Activated CD4-positive, alpha-beta T cell treated with anti-CD3 and anti-CD28 coated beads for 36 hours (primary cell): ENCODE results near the gene LILRB3. TPM values are rescaled to one million over a fixed set of nuclear protein-coding genes. Genes with fewer than 3 reads are reported as not detected.
A peak's percentile ranks its signal among the peaks of the same experiment; 100 is the strongest.
"Not testable (repeated sequence)": the region's sequence is repeated elsewhere in the genome, so short reads cannot be mapped to it uniquely, and the experiment has no call there.

Experiments
- ATAC-seq: fragments of 200-7000 bp; cut with Tn5 transposase; one replicate; pipeline ENCODE4 v1.10.0; 2021; ENCODE audit warnings: mild to moderate bottlenecking, moderate library complexity
- CTCF ChIA-PET: fragments of 350-600 bp; sonication (Branson Sonifier 250); formaldehyde crosslinking; loops from one replicate; lab custom pipeline; 2021; ENCODE audit warnings: antibody characterized with exemption; lab: Charles Lee
- POLR2A ChIA-PET: fragments of 350-600 bp; sonication (Branson Sonifier 250); formaldehyde crosslinking; loops from one replicate; lab custom pipeline; 2021; ENCODE audit warnings: antibody characterized with exemption, inconsistent platforms; lab: Charles Lee
- DNase-seq: peaks from one replicate; pipeline ENCODE4 v3.0.0-alpha.2; 2020
- H3K27ac Mint-ChIP-seq: one replicate; pipeline ENCODE4 v1.8.0; 2021; ENCODE audit warnings: mixed read lengths
- H3K27me3 Mint-ChIP-seq: one replicate; pipeline ENCODE4 v1.8.0; 2021; ENCODE audit warnings: mixed read lengths
- H3K36me3 Mint-ChIP-seq: one replicate; pipeline ENCODE4 v1.8.0; 2021; ENCODE audit warnings: low read depth, mixed read lengths
- H3K4me1 Mint-ChIP-seq: one replicate; pipeline ENCODE4 v1.8.0; 2021; ENCODE audit warnings: mixed read lengths
- H3K4me3 Mint-ChIP-seq: one replicate; pipeline ENCODE4 v1.8.0; 2021; ENCODE audit warnings: mild to moderate bottlenecking, moderate library complexity, mixed read lengths
- H3K9me3 Mint-ChIP-seq: one replicate; pipeline ENCODE4 v1.8.0; 2021; ENCODE audit warnings: low read depth, mixed read lengths
- intact Hi-C, 2 experiments: fragments of 100-400 bp; cut with DNase I in 1 of 2; cut with micrococcal nuclease in 1 of 2; formaldehyde crosslinking; loops; one replicate each; pipeline versions ENCODE4 v1.14.2 to v1.15.1; 2022 to 2024; cut with DNase I, micrococcal nuclease
- total RNA-seq, 2 experiments: library from RNA; stranded (reverse); gene quantifications; one replicate each; pipeline ENCODE4 v1.2.3, GENCODE V29; 2021

The LILRB3 gene
- total RNA-seq: not detected

DNA sequence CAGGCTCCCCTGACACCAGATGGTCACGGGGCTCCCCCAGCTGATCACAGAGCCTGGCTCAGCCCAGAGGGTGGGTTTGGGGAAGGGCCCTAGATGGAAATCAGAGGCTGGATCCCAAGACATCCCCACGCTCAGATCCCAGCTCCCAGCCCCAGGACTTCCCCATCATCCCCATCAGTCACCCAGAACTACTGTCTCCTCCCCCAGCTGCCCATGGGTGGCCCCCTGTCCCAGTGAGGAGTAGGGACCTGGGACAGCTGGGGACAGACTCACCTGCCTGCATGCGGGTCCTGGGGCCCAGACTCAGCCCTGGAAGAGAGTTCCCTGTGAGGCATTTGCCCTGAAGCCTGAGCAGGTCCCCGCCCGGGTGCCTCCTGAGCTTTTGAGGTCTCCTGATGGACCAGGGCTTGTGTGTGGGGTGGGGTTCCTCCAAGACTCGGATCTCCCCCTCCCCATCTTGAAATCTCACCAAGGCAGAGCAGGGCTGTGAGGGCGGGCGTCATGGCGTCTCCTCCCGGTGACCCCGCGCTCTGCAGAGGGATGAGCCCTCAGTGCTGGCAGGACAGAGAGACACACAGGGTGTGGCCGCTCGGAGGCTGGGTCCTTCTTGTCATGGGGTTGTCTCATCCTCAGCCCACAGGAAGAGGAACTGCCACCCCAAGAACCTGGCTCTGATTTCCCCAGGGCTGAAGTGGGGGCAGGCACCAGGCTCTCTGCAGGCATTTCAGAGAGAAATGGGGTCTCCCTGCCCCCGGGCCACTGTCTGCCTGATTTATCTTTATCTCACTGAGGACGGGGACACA is at the start of gene LILRB3:
Gene LILRB3 (minus strand): TSS at position 534 of the 803 bp plus-strand sequence. CDS start 31 bp downstream, at position 503.
- H3K36me3 Mint-ChIP-seq, H3K4me1 Mint-ChIP-seq, H3K27me3 Mint-ChIP-seq, H3K27ac Mint-ChIP-seq, CTCF ChIA-PET, H3K4me3 Mint-ChIP-seq, POLR2A ChIA-PET, DNase-seq, H3K9me3 Mint-ChIP-seq: not testable (repeated sequence)
- ATAC-seq: peak; percentile 26
- intact Hi-C loops: loop anchor here (2.0 kb wide), 2 partner anchors 16 to 22 kb away; no protein-coding TSS in a partner anchor

- H3K27me3 Mint-ChIP-seq: peaks cover 26% of the 10 kb centered on the region
- H3K4me1 Mint-ChIP-seq, H3K27ac Mint-ChIP-seq, ATAC-seq, CTCF ChIA-PET, DNase-seq, H3K4me3 Mint-ChIP-seq, POLR2A ChIA-PET, H3K36me3 Mint-ChIP-seq, H3K9me3 Mint-ChIP-seq, intact Hi-C loops: not testable (repeated sequence)
These were observed 49.4 kb upstream of the LILRB3 start for GRCh38 chr19:54272181-54272580.

DNA sequence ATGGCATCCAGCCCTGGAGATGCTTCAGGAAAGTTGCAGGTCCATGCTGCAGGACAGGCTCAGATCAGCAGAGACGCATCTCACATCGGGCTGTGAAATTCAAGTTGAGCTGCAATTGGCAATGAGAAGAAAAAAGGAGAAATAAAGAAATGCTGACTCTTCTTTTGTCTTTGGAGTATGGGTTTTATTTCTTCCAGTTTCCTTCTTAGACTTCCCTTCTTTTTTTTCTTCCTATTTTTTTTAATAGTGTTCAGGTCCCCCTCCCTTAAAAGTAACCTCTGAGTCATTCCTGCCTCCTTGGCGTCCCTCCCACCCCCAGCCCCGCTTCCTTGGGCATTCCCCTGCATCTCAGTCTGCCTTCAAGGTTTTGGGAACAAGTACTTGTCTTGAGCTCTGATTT is 48.8 kb upstream of the LILRB3 start:
- H3K9me3 Mint-ChIP-seq, H3K4me1 Mint-ChIP-seq, POLR2A ChIA-PET, ATAC-seq, intact Hi-C loops, H3K4me3 Mint-ChIP-seq, H3K27ac Mint-ChIP-seq, DNase-seq, H3K36me3 Mint-ChIP-seq: not testable (repeated sequence)
- CTCF ChIA-PET: interaction anchor here (0.6 kb wide), 1 partner anchor 485 kb away, joined by 3 read pairs; no protein-coding TSS in a partner anchor
- peaks cover 28% of the 10 kb centered on the region for H3K27me3 Mint-ChIP-seq

DNA sequence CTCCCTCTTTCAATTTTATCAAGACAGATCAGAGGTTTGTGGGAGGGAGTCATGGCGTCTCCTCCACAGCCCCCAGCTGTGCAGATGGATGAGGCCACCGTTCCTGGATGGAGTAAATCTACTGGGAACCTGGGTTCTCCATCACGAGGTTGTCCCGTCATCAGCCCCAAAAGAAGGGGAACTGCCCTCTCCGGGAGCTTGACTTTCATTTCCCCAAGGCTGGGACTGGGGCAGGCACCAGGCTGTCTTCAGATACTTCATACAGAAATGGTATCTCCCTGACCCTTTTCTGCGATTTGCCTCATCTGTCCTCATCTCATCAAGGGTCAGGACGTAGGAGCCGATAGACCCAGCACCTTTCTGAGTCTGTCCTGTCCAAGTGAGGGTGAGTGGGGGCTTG is 48.3 kb upstream of the LILRB3 start:
- intact Hi-C loops: no loop called here
- POLR2A ChIA-PET: no interaction called here
- DNase-seq (no peak), ATAC-seq (no peak)
- peaks cover 26% of the 10 kb centered on the region for H3K27me3 Mint-ChIP-seq
- no peaks in the 10 kb centered on the region for H3K36me3 Mint-ChIP-seq
- no peak overlapping the region for H3K27ac Mint-ChIP-seq
- no peaks in the 10 kb centered on the region for H3K9me3 Mint-ChIP-seq
- H3K4me1 Mint-ChIP-seq: peaks cover 8% of the 10 kb centered on the region
- CTCF ChIA-PET: interaction anchor here (0.6 kb wide), 1 partner anchor 484 kb away, joined by 3 read pairs; no protein-coding TSS in a partner anchor
- H3K4me3 Mint-ChIP-seq: no peak overlapping the region

GRCh38 chr19:54268936-54269335 is 46.1 kb upstream of the LILRB3 start:
- Mint-ChIP-seq H3K4me3 (no peak overlapping the region), H3K36me3 (no peaks in the 10 kb centered on the region), H3K27ac (no peak overlapping the region), H3K4me1 (peaks cover 1% of the 10 kb centered on the region), H3K9me3 (no peaks in the 10 kb centered on the region), H3K27me3 (peaks cover 31% of the 10 kb centered on the region)
- ChIA-PET CTCF (interaction anchor here (1.0 to 5.2 kb wide), 3 partner anchors 37 to 169 kb away, joined by 3 to 32 read pairs (median 7); no protein-coding TSS in a partner anchor), POLR2A (no interaction called here)
- no peak for DNase-seq
- no peak for ATAC-seq
- intact Hi-C loops: no loop called here

- H3K36me3 Mint-ChIP-seq: no peaks in the 10 kb centered on the region
- no peak overlapping the region for H3K27ac Mint-ChIP-seq
- CTCF ChIA-PET: interaction anchor here (0.6 to 5.2 kb wide), 19 partner anchors 9 to 174 kb away, joined by 3 to 32 read pairs (median 5); partner anchors contain the start of genes CNOT3 and LILRB5
- POLR2A ChIA-PET: no interaction called here
- ATAC-seq: peak; percentile 74
- H3K27me3 Mint-ChIP-seq: peaks cover 24% of the 10 kb centered on the region
- H3K9me3 Mint-ChIP-seq: no peaks in the 10 kb centered on the region
- H3K4me3 Mint-ChIP-seq: no peak overlapping the region
- no peaks in the 10 kb centered on the region for H3K4me1 Mint-ChIP-seq
- peak; percentile 88 for DNase-seq
- intact Hi-C loops: loop anchor here in 1 of 2 experiments (1.0 kb wide), 1 partner anchor 98 kb away; no protein-coding TSS in a partner anchor
These were observed 43.3 kb upstream of the LILRB3 start for GRCh38 chr19:54266133-54266532.

DNA sequence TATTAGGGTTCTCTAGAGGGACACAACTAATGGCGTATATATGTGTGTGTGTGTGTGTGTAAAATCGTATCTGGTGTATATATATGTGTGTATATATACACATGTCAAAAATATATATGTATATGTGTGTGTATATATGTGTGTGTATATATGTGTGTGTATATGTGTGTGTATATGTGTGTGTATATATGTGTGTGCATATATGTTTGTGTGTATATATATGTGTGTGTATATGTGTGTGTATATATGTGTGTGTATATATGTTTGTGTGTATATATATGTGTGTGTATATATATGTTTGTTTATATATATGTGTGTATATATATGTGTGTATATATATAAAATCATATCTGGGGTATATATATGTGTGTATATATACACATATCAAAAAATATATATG is 39.7 kb upstream of the LILRB3 start:
- H3K27ac Mint-ChIP-seq: no peak overlapping the region
- DNase-seq (no peak), ATAC-seq (no peak)
- ChIA-PET CTCF (no interaction called here), POLR2A (no interaction called here)
- intact Hi-C loops: no loop called here
- H3K27me3 Mint-ChIP-seq: peaks cover 13% of the 10 kb centered on the region
- H3K4me3 Mint-ChIP-seq: no peak overlapping the region
- no peaks in the 10 kb centered on the region for H3K36me3 Mint-ChIP-seq
- H3K9me3 Mint-ChIP-seq: no peaks in the 10 kb centered on the region
- H3K4me1 Mint-ChIP-seq: no peaks in the 10 kb centered on the region

DNA sequence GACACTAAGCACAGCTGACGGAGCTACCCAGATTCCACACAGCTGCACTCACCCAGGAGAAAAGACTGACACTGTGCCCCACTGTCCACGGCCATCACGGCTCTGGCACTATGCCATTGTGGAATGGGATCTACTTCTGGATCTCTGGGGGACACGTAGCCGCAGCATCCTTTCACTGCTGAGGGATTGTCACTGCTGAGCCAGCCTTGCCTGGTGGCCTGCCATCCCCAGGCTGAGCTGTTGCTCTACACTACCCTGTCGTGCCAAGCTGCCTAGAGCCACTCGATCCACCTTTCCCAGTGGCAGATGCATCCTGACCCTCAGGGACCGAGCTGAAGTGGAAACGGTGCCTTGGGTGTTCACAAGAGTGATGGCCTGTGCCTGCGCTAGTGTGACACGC is 39.3 kb upstream of the LILRB3 start:
- Mint-ChIP-seq H3K4me1 (no peaks in the 10 kb centered on the region), H3K27me3 (peaks cover 13% of the 10 kb centered on the region), H3K9me3 (no peaks in the 10 kb centered on the region), H3K36me3 (no peaks in the 10 kb centered on the region), H3K27ac (no peak overlapping the region), H3K4me3 (no peak overlapping the region)
- ATAC-seq: no peak
- intact Hi-C loops: no loop called here
- CTCF ChIA-PET: no interaction called here
- no peak for DNase-seq
- POLR2A ChIA-PET: no interaction called here

DNA sequence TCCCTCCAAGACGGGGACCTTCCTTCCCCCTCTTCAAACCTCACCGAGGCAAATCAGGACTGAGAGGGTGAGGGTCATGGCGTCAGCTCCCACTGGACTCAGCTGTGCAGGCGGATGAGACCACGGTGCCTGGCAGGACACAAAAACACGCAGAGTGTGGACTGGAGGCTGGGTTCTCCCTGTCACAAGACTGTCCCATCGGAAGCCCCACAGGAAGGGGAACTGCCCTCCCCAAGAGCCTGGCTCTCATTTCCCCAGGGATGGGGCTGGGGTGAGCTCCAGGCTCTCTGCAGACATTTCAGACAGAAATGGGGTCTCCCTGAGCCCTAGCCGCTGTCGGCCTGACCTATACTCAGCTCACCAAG is 34.3 kb upstream of the LILRB3 start, which contains the start of gene LILRB5:
Gene LILRB5 (minus strand): TSS at position 158 of the 365 bp plus-strand sequence. CDS start 80 bp downstream, at position 78.
- Mint-ChIP-seq H3K36me3 (no peaks in the 10 kb centered on the region), H3K27ac (no peak within 1 kb of the TSS), H3K9me3 (no peaks in the 10 kb centered on the region), H3K4me1 (no peaks in the 10 kb centered on the region), H3K27me3 (peaks cover 7% of the 10 kb centered on the region), H3K4me3 (no peak within 1 kb of the TSS)
- ATAC-seq: no peak
- DNase-seq: no peak
- intact Hi-C loops: no loop called here
- ChIA-PET POLR2A (no interaction called here), CTCF (interaction anchor here (2.6 kb wide), 1 partner anchor 10 kb away, joined by 27 read pairs; no protein-coding TSS in a partner anchor)

DNA sequence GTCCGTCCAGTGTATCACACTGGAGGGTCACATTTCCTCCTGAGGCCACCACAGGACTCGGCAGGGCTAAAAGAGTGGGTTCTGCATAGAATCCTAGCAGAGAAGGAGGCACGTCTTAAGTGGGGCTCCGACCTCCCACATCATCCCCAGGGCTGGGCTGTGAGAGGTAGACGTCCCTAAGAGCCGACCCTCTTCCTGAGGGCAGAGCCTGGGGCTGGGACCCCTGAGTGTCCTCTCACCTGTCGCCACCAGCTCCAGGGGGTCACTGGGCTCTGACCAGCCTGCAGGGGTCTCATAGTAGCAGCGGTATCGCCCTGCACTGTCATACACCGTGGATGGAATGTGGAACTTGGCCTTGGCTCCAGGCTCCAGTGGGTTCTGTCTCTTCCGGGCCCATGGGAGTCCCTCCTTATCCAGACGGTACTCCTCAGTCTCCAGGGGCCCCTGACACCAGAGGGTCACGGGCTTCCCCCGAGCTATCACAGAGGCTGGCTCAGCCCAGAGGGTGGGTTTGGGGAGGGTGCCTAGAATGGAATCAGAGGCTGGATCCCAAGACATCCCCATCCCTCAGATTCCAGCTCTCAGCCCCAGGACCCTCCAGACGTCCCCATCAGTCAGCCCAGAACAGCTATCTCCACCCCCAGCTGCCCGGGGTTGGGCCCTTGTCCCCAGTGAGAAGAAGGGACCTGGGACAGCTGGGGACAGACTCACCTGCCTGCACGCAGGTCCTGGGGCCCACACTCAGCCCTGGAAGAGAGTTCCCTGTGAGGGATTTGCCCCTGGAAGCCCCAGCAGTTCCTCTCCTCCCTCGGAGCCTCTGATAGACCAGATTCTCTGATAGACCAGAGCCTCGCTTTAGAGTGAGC is 33.7 kb upstream of the LILRB3 start:
- DNase-seq: no peak
- intact Hi-C loops: no loop called here
- H3K4me1 Mint-ChIP-seq: no peaks in the 10 kb centered on the region
- ATAC-seq: no peak
- peaks cover 7% of the 10 kb centered on the region for H3K27me3 Mint-ChIP-seq
- H3K36me3 Mint-ChIP-seq: no peaks in the 10 kb centered on the region
- H3K27ac Mint-ChIP-seq: no peak overlapping the region
- no peaks in the 10 kb centered on the region for H3K9me3 Mint-ChIP-seq
- ChIA-PET CTCF (interaction anchor here (2.6 kb wide), 1 partner anchor 10 kb away, joined by 27 read pairs; no protein-coding TSS in a partner anchor), POLR2A (no interaction called here)
- no peak overlapping the region for H3K4me3 Mint-ChIP-seq

DNA sequence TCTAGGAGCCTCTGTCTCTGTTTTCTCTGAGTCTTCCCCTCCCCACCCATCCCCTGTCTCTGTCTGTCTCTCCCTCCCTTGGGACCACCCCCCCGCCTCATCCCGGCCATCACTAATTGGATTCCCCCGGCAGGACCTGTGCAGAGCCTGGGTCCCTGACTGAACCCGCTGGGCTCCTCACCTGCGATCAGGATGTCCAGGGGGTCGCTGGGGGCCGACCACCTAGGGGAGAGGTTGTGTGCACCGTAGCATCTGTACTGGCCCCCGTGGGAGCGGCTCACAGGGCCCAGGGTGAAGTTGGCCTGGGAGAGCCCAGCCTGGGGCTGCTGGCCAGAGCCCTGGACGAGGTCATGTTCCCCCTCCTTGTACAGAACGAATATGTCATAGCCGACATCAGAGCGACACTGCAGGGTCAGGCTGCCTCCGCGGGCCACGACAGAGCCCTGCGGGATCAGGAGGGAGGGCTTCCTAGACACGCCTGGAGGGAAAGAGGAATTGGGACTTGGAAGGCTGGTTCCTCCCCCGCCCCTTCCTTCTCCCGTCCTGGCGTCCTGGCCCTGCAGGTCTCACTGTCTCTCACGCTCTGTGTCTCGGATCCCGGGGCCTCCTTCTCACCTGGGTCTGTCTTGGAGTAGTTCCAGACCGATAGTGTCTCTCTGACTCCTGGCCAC is 32.4 kb upstream of the LILRB3 start:
- Mint-ChIP-seq H3K27me3 (peaks cover 8% of the 10 kb centered on the region), H3K9me3 (no peaks in the 10 kb centered on the region), H3K36me3 (no peaks in the 10 kb centered on the region), H3K4me1 (peaks cover 2% of the 10 kb centered on the region), H3K4me3 (no peak overlapping the region), H3K27ac (no peak overlapping the region)
- ATAC-seq (no peak), DNase-seq (no peak)
- ChIA-PET CTCF (interaction anchor here (0.6 to 1.0 kb wide), 2 partner anchors 19 to 99 kb away, joined by 3 to 4 read pairs; no protein-coding TSS in a partner anchor), POLR2A (no interaction called here)
- intact Hi-C loops: no loop called here
